ENCODE measurements around the gene VOPP1. TPM values are rescaled to one million over a fixed set of nuclear protein-coding genes. Genes with fewer than 3 reads are reported as not detected.
A peak's percentile ranks its signal among the peaks of the same experiment; 100 is the strongest.

Gene VOPP1
- total and polyA plus RNA-seq, 9 of the 15 experiments (the other 6 are each of a cell fraction or from before 2014, with no cell fraction given): 8.2 to 45.8 (median 31.2) TPM

- Histone ChIP-seq H3K27me3 (ENCODE audit: control insufficient read depth in 2 of 2, insufficient read depth in 2 of 2, low read length in 2 of 2) (no peaks in the 10 kb centered on the region), H3K27ac (ENCODE audit: extremely low read depth, low read depth, low read length) (no peak overlapping the region), H3K4me1 (replicated peaks in 1 of 2; ENCODE audit: control insufficient read depth in 2 of 2, insufficient read depth in 2 of 2, low read length in 2 of 2) (peaks cover 6 to 12% of the 10 kb centered on the region in 2 experiments), H3K79me2 (ENCODE audit: control insufficient read depth, insufficient read depth, low read length) (peaks cover 3% of the 10 kb centered on the region; the same call in 1 of the 3 replicates), H3K36me3 (ENCODE audit: control insufficient read depth, insufficient read depth, low read length) (no peaks in the 10 kb centered on the region), H3K9me3 (replicated peaks; ENCODE audit: control insufficient read depth, insufficient read depth, low read depth, low read length) (no peaks in the 10 kb centered on the region), H3K4me3 (no peak overlapping the region), H3K4me2 (ENCODE audit: insufficient read depth, low read length) (no peak overlapping the region), H3K9me1 (ENCODE audit: control insufficient read depth, insufficient read depth, low read length) (no peaks in the 10 kb centered on the region), H3K9ac (ENCODE audit: insufficient read depth in 1 of 2, low read depth in 2 of 2, low read length in 2 of 2) (no peak overlapping the region), H4K20me1 (replicated peaks; ENCODE audit: control insufficient read depth, insufficient read depth, low read length) (no peaks in the 10 kb centered on the region), H2AFZ (ENCODE audit: low read depth, low read length) (no peak overlapping the region)
- ATAC-seq (no peak), FAIRE-seq (no peak), DNase-seq (ENCODE audit: extremely low read depth in 1 of 4, low spot score in 3 of 4) (no peak)
- CTCF ChIA-PET (ENCODE audit: low intra/inter-chr PET ratio): no interaction called here
- in situ Hi-C loops (cut with MboI): no loop called here
- no TSS peak for BruUV-seq (replicated peaks)
- POLR2A ChIA-PET: no interaction called here
- WGBS (ENCODE audit: insufficient coverage, low coverage, missing lambda C conversion rate): 26% methylated on average over 4 of the region's 4 CpGs
- TF ChIP-seq PKNOX1 (IDR thresholded peaks at IDR 0.05) (peak; percentile 82), BRF2 (IDR thresholded peaks at IDR 0.05; ENCODE audit: borderline replicate concordance, insufficient read depth, insufficient read length) (no peak), FOXM1 (IDR thresholded peaks at IDR 0.05; ENCODE audit: low read depth) (peak; percentile 45; the same call in 1 of the 2 replicates), FOXM1 (CRISPR knock-in tag; IDR thresholded peaks at IDR 0.05; ENCODE audit: low read depth) (no peak), PBX2 (CRISPR knock-in tag; IDR thresholded peaks at IDR 0.05; ENCODE audit: low read depth) (no peak), PBX2 (tag; conservative IDR thresholded peaks at IDR 0.05; ENCODE audit: low read depth) (peak; percentile 64)
- intact Hi-C loops (cut with micrococcal nuclease): loop anchor here (10.0 kb wide), 1 partner anchor 388 kb away; the partner anchor contains the start of gene NIPSNAP2
Observed at GRCh38 chr7:55576753-55577152, 4.5 kb upstream of the VOPP1 start.
